Measurements from ENCODE around the gene NKX2-1.

DNA sequence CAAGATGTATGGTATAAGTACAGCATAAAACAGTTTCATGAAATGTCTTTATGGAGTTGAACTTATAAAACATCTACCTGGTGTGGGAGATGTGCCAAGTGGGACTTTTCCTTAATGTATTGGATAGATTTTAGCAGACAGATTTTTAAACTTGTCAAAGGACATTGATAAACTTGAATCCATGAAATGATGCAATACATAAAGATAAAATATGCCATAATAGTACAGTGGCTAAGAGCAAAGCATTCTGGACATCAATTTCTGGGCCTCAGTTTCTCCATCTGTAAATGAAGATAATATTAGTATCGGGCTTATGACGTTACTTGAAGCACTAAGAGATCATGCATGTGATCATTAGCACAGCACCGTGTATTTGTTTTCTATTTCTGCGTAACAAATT lies 45.4 kb downstream of the NKX2-1 start:
- TF ChIP-seq POLR2AphosphoS5 (IDR thresholded peaks at IDR 0.05; ENCODE audit: low read depth, low read length): no peak
- no peak for TF ChIP-seq TAF1 (IDR thresholded peaks at IDR 0.05; ENCODE audit: borderline replicate concordance, insufficient read depth, low read length)
- TF ChIP-seq FOXP2 (optimal IDR thresholded peaks at IDR 0.05; ENCODE audit: borderline replicate concordance, extremely low read depth, extremely low read length, insufficient read depth): no peak

All from PFSK-1 (cell line).